OCI-M2 (cell line): ENCODE data around the gene UVSSA.
"Not testable (repeated sequence)": the region's sequence is repeated elsewhere in the genome, so short reads cannot be mapped to it uniquely, and the experiment has no call there.

Experiments
- DNase-seq: peaks from one replicate; lab custom pipeline; 2025; ENCODE audit not compliant: unreplicated experiment; lab: John Stamatoyannopoulos, UW

Gene UVSSA

GRCh38 chr4:1416051-1416947 lies 69.3 kb downstream of the UVSSA start:
- DNase-seq = no peak

DNA sequence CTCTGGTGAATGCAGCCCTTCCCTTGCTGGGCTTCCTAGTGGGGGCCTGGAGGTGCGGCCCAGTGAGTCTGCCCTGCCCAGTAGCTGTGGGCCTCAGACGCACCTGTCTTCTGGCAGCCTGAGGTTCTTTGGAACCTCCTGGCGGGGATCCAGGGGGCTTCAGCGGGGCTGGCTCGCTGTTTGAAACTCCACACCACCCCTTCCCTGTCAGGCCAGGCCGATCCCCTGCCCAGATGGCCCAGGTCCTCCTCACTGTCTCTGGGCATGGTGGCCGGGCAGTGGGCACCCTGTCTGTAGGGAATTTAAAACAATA lies 69.9 kb downstream of the UVSSA start:
- no peak for DNase-seq

- DNase-seq = no peak
These were observed 70.7 kb downstream of the UVSSA start for GRCh38 chr4:1417522-1418390.

GRCh38 chr4:1418494-1419285 lies 71.7 kb downstream of the UVSSA start:
- DNase-seq = no peak

DNA sequence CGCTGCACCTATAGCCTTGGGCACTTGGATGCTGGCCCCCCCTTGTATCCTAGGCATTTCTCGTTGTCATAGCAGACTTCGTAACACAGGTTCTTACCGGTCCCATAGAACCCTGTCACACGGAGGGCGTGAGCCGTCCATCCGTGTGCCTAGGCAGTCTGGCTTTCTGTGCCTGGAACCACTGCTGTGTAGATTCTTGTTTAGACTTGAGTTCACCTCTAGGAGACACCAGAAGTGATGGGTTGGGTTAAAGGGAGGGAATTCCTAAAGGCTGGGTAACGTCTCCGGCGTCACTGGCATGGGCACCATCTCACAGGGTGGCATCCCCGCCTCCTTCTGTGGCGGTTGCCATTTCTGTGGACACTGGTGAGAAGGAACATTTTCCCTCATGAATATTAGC lies 72.7 kb downstream of the UVSSA start:
- DNase-seq = no peak

DNA sequence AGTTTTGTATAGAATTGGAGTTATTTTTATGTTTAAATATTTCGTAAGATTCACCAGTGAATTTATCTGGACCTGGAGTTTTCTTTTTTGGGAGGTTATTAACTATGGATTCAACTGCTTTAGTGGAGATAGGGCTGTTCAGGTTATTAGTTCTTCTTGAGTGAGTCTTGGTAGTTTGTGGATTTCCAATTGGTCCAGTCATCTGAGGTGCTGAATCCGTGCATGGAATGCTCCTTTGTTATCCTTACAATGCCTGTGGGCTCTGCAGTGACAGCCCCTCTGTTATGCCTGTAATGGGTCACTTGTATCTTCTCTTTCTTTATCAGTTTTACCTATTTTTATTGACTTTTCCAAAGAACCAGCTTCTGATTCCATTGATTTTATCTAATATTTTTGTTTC lies 74.6 kb downstream of the UVSSA start:
- no peak for DNase-seq

GRCh38 chr4:1427010-1427409 lies 80.0 kb downstream of the UVSSA start:
- no peak for DNase-seq

DNA sequence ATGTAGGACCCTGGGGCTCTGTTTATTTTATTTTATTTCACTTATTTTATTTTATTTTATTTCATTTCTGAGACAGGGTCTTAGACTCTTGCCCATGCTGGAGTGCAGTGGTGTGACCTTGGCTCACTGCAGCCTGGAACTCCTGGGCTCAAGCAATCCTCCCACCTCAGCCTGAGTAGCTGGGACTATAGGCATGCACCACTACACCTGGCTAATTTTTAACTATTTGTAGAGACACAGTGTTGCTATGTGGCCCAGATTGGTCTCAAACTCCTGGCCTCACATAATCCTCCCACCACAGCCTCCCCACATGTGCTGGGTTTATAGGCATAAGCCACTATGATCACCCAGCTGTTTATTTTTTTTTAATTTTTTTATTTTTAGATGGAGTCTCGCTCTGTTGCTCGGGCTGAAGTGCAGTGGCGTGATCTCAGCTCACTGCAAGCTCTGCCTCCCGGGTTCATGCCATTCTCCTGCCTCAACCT lies 96.7 kb downstream of the UVSSA start:
- DNase-seq = not testable (repeated sequence)
